Stimulated activated CD8-positive, alpha-beta memory T cell treated with anti-CD3 and anti-CD28 coated beads, Interleukin-4, amount 100 ng/mL, for 1 hour (primary cell): ENCODE results near the gene MICAL2.

ENCODE experiments used
- DNase-seq, 2 donors: peaks; one replicate each; pipeline ENCODE4 v3.0.0-alpha.2; 2020; ENCODE audit warnings: low read depth in 2 of 2, low spot score in 1 of 2

MICAL2 gene

GRCh38 chr11:12280838-12281565 lies 170.6 kb downstream of the MICAL2 start:
- DNase-seq = no peak

GRCh38 chr11:12281571-12282478 lies 171.4 kb downstream of the MICAL2 start:
- DNase-seq = peak; percentile 69

GRCh38 chr11:12282676-12283075 lies 172.3 kb downstream of the MICAL2 start:
- DNase-seq = no peak

GRCh38 chr11:12284316-12285050 lies 174.1 kb downstream of the MICAL2 start:
- DNase-seq = no peak

- no peak for DNase-seq
These were observed 174.7 kb downstream of the MICAL2 start for GRCh38 chr11:12285106-12285505.

- no peak for DNase-seq
These were observed 175.4 kb downstream of the MICAL2 start for GRCh38 chr11:12285811-12286222.

GRCh38 chr11:12286606-12287005 lies 176.2 kb downstream of the MICAL2 start:
- DNase-seq = no peak

- DNase-seq = no peak
These were observed 176.6 kb downstream of the MICAL2 start for GRCh38 chr11:12287009-12287373.

- no peak for DNase-seq
These were observed 177.2 kb downstream of the MICAL2 start for GRCh38 chr11:12287374-12288211.

GRCh38 chr11:12288212-12288930 lies 178.0 kb downstream of the MICAL2 start:
- no peak for DNase-seq

GRCh38 chr11:12288931-12289666 lies 178.7 kb downstream of the MICAL2 start:
- no peak for DNase-seq

- no peak for DNase-seq
These were observed 179.5 kb downstream of the MICAL2 start for GRCh38 chr11:12289667-12290476.

- no peak for DNase-seq
These were observed 180.1 kb downstream of the MICAL2 start for GRCh38 chr11:12290477-12290922.

GRCh38 chr11:12291313-12291712 lies 180.9 kb downstream of the MICAL2 start:
- no peak for DNase-seq

- no peak for DNase-seq
These were observed 181.4 kb downstream of the MICAL2 start for GRCh38 chr11:12291766-12292165.

- DNase-seq = no peak
These were observed 182.4 kb downstream of the MICAL2 start for GRCh38 chr11:12292766-12293165.

- DNase-seq = no peak
These were observed 183.1 kb downstream of the MICAL2 start for GRCh38 chr11:12293486-12293885.

GRCh38 chr11:12294613-12295012 lies 184.2 kb downstream of the MICAL2 start:
- no peak for DNase-seq
